ENCODE results near the gene CCR5AS.

DNA sequence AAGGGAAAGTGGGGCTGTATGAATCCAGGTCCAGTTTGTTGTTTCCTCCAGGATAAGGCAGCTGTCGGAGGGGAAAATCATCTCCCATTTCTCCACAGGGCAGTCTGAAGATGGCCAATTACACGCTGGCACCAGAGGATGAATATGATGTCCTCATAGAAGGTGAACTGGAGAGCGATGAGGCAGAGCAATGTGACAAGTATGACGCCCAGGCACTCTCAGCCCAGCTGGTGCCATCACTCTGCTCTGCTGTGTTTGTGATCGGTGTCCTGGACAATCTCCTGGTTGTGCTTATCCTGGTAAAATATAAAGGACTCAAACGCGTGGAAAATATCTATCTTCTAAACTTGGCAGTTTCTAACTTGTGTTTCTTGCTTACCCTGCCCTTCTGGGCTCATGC, 1.1 kb upstream of the CCR5AS start:
- no peak for TF ChIP-seq EP300 (IDR thresholded peaks at IDR 0.05)
- TF ChIP-seq, protein P1, sequence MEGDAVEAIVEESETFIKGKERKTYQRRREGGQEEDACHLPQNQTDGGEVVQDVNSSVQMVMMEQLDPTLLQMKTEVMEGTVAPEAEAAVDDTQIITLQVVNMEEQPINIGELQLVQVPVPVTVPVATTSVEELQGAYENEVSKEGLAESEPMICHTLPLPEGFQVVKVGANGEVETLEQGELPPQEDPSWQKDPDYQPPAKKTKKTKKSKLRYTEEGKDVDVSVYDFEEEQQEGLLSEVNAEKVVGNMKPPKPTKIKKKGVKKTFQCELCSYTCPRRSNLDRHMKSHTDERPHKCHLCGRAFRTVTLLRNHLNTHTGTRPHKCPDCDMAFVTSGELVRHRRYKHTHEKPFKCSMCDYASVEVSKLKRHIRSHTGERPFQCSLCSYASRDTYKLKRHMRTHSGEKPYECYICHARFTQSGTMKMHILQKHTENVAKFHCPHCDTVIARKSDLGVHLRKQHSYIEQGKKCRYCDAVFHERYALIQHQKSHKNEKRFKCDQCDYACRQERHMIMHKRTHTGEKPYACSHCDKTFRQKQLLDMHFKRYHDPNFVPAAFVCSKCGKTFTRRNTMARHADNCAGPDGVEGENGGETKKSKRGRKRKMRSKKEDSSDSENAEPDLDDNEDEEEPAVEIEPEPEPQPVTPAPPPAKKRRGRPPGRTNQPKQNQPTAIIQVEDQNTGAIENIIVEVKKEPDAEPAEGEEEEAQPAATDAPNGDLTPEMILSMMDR (IDR thresholded peaks at IDR 0.05), result no peak

Data from suprapubic skin (tissue), 3 donors.